Fibroblast of the aortic adventitia (primary cell): ENCODE results near the gene GPC1. TPM values are rescaled to one million over a fixed set of nuclear protein-coding genes. Genes with fewer than 3 reads are reported as not detected.
A peak's percentile ranks its signal among the peaks of the same experiment; 100 is the strongest.
"Not testable (repeated sequence)": the region's sequence is repeated elsewhere in the genome, so short reads cannot be mapped to it uniquely, and the experiment has no call there.

Source experiments
- DNase-seq: peaks from one replicate; pipeline ENCODE4 v3.0.0-alpha.2; 2010; ENCODE audit warnings: low read depth
- H3K4me3 ChIP-seq: 2 replicates; pipeline ENCODE4 v1.5.1; 2011; ENCODE audit warnings: low read depth, mild to moderate bottlenecking, control low read depth, low read length, moderate library complexity
- total RNA-seq: library from RNA; depleted of rRNA; stranded (reverse); fragments of >200 nt; gene quantifications from 2 replicates; pipeline ENCODE4 v1.2.3, GENCODE V29; 2012; ENCODE audit warnings: low replicate concordance
- TF ChIP-seq, protein P1 (sequence below): IDR thresholded peaks from 2 replicates; pipeline ENCODE4 v1.5.1; 2011; ENCODE audit warnings: mild to moderate bottlenecking, low read length, control low read depth, inconsistent platforms; ENCODE audit not compliant: insufficient read depth

The GPC1 gene
- total RNA-seq, 1 donor = 44.7 TPM

DNA sequence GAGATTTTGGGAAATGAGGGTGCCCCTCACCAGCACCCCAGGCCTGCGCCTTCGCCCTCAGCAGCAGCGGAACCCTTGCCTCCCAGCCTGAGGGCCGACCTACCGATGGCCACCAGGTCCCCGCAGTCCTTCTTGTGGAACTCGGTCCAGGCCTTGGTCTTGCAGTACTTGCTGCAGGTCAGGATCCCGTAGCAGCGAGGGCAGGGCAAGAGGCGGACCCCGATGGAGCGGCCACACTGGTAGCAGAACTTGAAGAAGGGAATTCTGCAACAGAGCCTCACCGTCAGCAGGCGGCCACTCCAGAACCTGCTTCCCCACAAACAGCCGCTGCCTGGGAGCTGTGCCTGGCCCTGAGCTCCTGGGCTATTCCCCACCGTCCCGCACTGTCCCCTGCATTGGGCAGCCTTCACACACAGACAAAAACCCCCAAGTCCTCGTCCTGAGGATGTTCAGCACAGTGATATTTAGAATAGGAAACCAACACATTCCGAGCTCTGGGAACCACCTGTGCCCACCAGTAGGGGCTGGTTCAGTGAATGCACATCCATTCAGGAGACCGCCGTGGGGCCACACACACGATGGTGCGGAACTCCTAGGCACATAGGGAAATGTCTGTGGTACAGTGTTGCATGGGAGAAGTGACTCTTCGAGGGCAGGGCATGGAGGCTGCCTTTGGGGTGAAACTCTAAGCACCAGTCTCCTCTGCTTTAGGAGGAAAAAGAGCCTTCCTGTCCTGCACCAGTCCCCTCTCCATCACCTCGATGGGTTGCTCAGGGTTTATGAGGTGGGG, 45.6 kb downstream of the GPC1 start:
- DNase-seq = no peak
- TF ChIP-seq, protein P1, sequence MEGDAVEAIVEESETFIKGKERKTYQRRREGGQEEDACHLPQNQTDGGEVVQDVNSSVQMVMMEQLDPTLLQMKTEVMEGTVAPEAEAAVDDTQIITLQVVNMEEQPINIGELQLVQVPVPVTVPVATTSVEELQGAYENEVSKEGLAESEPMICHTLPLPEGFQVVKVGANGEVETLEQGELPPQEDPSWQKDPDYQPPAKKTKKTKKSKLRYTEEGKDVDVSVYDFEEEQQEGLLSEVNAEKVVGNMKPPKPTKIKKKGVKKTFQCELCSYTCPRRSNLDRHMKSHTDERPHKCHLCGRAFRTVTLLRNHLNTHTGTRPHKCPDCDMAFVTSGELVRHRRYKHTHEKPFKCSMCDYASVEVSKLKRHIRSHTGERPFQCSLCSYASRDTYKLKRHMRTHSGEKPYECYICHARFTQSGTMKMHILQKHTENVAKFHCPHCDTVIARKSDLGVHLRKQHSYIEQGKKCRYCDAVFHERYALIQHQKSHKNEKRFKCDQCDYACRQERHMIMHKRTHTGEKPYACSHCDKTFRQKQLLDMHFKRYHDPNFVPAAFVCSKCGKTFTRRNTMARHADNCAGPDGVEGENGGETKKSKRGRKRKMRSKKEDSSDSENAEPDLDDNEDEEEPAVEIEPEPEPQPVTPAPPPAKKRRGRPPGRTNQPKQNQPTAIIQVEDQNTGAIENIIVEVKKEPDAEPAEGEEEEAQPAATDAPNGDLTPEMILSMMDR = no peak
- H3K4me3 ChIP-seq = no peak overlapping the region

DNA sequence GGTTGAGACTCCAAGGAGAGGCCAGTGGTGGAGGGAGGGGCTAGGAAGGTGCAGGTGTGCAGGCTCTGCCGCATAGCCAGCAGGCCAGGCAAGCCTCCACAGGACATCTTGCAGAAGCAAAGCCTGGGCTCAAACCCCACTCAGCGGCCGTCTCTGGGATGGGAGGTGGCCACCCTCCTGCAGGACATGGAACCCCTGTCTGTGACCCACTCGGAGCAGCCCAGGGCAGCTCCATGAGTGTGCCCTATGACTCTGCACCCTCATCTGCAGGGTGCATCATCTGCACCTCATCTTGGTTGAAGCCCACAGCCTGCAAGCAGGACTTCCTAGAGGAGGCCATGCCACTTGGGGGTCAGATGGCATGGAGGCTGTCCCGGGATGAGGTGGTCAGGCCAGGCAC, 46.3 kb downstream of the GPC1 start:
- TF ChIP-seq, protein P1 = no peak
- DNase-seq = no peak
- H3K4me3 ChIP-seq = no peak overlapping the region

DNA sequence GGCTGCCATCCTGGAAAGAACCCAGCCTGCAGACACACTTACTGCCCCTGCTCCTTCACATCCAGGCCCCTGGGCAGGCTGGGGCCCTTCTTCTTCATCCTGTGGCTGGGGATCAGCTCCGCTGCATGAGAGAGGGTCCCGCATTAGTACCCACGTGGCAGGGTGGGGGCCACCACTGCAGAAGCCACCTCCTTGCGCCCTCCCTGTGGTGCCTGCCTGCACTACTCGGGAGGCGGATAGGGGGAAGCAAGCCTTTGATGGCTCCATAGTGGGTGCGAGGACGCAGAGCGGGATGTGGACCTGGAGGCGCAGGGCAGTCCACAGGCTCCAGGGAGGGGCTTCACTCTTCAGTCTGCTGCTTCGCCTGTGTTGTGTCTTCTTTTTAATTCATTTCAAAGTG, 46.7 kb downstream of the GPC1 start:
- no peak overlapping the region for H3K4me3 ChIP-seq
- DNase-seq = no peak
- TF ChIP-seq, protein P1 = no peak

DNA sequence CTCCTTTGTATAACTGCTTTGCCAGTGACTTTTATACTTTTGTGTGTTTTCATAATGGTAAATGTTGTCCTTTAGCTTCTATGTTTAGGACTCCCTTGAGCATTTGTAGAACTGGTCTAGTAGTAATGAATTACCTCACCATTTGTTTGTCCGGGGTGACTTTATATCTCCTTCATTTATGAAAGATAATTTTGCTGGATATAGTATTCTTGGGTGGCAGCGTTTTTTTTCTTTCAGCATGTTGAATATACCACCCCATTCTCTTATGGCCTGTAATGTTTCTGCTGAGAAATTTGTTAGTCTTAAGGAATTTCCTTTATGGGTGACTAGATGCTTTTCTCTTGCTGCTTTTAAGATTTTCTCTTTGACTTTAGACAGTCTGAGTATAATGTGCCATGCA, 56.0 kb downstream of the GPC1 start:
- no peak for DNase-seq
- no peak overlapping the region for H3K4me3 ChIP-seq
- TF ChIP-seq, protein P1 = no peak

DNA sequence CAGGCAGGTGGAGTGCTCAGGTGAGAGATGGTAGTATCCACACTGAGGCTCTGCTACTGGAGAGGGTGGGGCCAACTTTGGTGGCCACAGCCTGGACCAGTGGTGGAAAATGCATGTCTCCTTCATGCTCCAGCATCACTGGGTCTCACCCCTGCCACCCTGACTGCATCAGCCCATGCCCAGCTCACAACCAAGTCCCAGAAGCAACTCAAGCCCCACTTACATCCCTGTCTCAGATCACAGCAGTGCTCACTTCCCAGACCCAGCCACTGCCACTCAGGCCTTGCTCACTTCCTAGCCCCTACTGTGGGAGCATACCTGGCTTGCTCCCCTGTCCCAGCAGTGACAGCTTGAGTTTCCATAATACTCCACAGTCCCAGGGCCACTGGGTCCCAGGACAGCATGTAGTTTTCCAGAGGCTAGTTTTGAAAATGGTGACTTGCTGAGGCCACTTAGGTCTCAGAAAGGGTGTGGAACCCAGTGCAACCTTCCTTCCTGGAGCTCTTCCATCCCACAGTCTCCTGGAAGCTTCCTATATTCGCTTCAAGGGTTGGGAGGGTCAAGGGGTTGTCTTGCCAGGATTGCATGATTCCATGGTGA, 58.8 kb downstream of the GPC1 start:
- TF ChIP-seq, protein P1 = no peak
- H3K4me3 ChIP-seq = no peak overlapping the region
- no peak for DNase-seq

DNA sequence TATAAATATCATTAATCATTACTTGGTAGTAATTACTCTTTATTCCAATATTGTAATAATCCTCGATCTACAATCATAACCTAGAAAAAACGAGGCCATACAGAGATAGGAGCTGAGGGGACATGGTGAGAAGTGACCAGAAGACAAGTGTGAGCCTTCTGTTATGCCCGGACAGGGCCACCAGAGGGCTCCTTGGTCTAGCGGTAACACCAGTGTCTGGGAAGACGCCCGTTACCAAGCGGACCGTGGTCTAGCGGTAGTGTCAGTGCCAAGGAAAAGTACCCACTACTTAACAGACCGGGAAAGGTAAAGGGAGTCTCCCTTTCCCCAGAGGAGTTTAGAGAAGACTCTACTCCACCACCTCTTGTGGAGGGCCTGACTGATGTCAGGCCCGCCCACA, 59.5 kb downstream of the GPC1 start:
- H3K4me3 ChIP-seq = not testable (repeated sequence)
- TF ChIP-seq, protein P1 = peak; percentile 39
- DNase-seq = peak; percentile 26
